ENCODE data around the gene PILRB.
"Not testable (repeated sequence)": the region's sequence is repeated elsewhere in the genome, so short reads cannot be mapped to it uniquely, and the experiment has no call there.

GRCh38 chr7:100381531-100382233, 23.8 kb downstream of the PILRB start:
- TF ChIP-seq CTCF, POLR2A (IDR thresholded peaks at IDR 0.05): not testable (repeated sequence)

All from body of pancreas (tissue), 4 donors.